8988T (cell line): ENCODE data around the gene PLXND1.
A peak's percentile ranks its signal among the peaks of the same experiment; 100 is the strongest.

Source experiments
- DNase-seq: peaks from one replicate; pipeline ENCODE4 v3.0.0; 2011

PLXND1 gene

GRCh38 chr3:129627350-129628168 is 21.1 kb upstream of the PLXND1 start:
- DNase-seq, result peak; percentile 69

GRCh38 chr3:129626744-129627349 is 20.4 kb upstream of the PLXND1 start:
- peak; percentile 95 for DNase-seq

- peak; percentile 89 for DNase-seq
These were observed 18.8 kb upstream of the PLXND1 start for GRCh38 chr3:129625072-129625874.

- DNase-seq, result peak; percentile 16
These were observed 18.0 kb upstream of the PLXND1 start for GRCh38 chr3:129624347-129625071.

GRCh38 chr3:129623447-129624118 is 17.1 kb upstream of the PLXND1 start:
- peak; percentile 11 for DNase-seq

GRCh38 chr3:129622933-129623332 is 16.5 kb upstream of the PLXND1 start:
- DNase-seq, result no peak

GRCh38 chr3:129622226-129622874 is 15.9 kb upstream of the PLXND1 start:
- DNase-seq, result peak; percentile 15

- DNase-seq, result peak; percentile 10
These were observed 15.2 kb upstream of the PLXND1 start for GRCh38 chr3:129621626-129622225.

- DNase-seq, result peak; percentile 17
These were observed 14.5 kb upstream of the PLXND1 start for GRCh38 chr3:129620828-129621559.

GRCh38 chr3:129619726-129620162 is 13.3 kb upstream of the PLXND1 start:
- no peak for DNase-seq

- DNase-seq, result peak; percentile 44
These were observed 12.6 kb upstream of the PLXND1 start for GRCh38 chr3:129618901-129619671.

- peak; percentile 24 for DNase-seq
These were observed 11.8 kb upstream of the PLXND1 start for GRCh38 chr3:129618186-129618820.

- DNase-seq, result peak; percentile 16
These were observed 11.1 kb upstream of the PLXND1 start for GRCh38 chr3:129617381-129618185.

GRCh38 chr3:129616713-129617112 is 10.2 kb upstream of the PLXND1 start:
- no peak for DNase-seq

GRCh38 chr3:129616291-129616690 is 9.8 kb upstream of the PLXND1 start:
- DNase-seq, result no peak

- DNase-seq, result no peak
These were observed 9.3 kb upstream of the PLXND1 start for GRCh38 chr3:129615751-129616281.

- no peak for DNase-seq
These were observed 8.5 kb upstream of the PLXND1 start for GRCh38 chr3:129614927-129615363.

GRCh38 chr3:129614435-129614834 is 8.0 kb upstream of the PLXND1 start:
- no peak for DNase-seq
